Nephron (organoid): ENCODE results near the gene GPHB5.

Source experiments
- H3K27ac Mint-ChIP-seq, 3 experiments: 2 replicates each; pipeline ENCODE4 v1.8.0; 2020; ENCODE audit warnings: mixed read lengths in 3 of 3, mild to moderate bottlenecking in 2 of 3, moderate library complexity in 1 of 3
- H3K27me3 Mint-ChIP-seq: 2 replicates; pipeline ENCODE4 v1.8.0; 2021; ENCODE audit warnings: low read depth, mild to moderate bottlenecking, moderate library complexity, mixed read lengths
- H3K36me3 Mint-ChIP-seq: 2 replicates; pipeline ENCODE4 v1.8.0; 2020; ENCODE audit warnings: low read depth, mixed read lengths
- H3K4me1 Mint-ChIP-seq: 2 replicates; pipeline ENCODE4 v1.8.0; 2020; ENCODE audit warnings: mixed read lengths
- H3K4me3 Mint-ChIP-seq, 3 experiments: 2 replicates each; pipeline ENCODE4 v1.8.0; 2020; ENCODE audit warnings: mild to moderate bottlenecking in 3 of 3, mixed read lengths in 3 of 3, moderate library complexity in 2 of 3
- H3K9me3 Mint-ChIP-seq: 2 replicates; pipeline ENCODE4 v1.8.0; 2020; ENCODE audit warnings: mixed read lengths
- CTCF ChIP-seq, 3 experiments: fragments of 200-600 bp; sonication (generic); IDR thresholded peaks; one replicate each; pipeline ENCODE4 v1.5.0; 2021; ENCODE audit warnings: antibody characterized with exemption in 3 of 3; ENCODE audit not compliant: unreplicated experiment in 3 of 3

GPHB5 gene

GRCh38 chr14:63345826-63346225, 27.1 kb upstream of the GPHB5 start:
- Mint-ChIP-seq H3K27ac (no peak overlapping the region), H3K9me3 (no peaks in the 10 kb centered on the region), H3K36me3 (no peaks in the 10 kb centered on the region), H3K27me3 (no peaks in the 10 kb centered on the region), H3K4me1 (no peaks in the 10 kb centered on the region), H3K4me3 (no peak overlapping the region)
- TF ChIP-seq CTCF (IDR thresholded peaks at IDR 0.05; ENCODE audit: unreplicated experiment in 3 of 3): no peak

GRCh38 chr14:63344336-63344735, 25.6 kb upstream of the GPHB5 start:
- Mint-ChIP-seq H3K4me1 (no peaks in the 10 kb centered on the region), H3K27me3 (no peaks in the 10 kb centered on the region), H3K36me3 (no peaks in the 10 kb centered on the region), H3K9me3 (no peaks in the 10 kb centered on the region), H3K4me3 (no peak overlapping the region), H3K27ac (no peak overlapping the region)
- TF ChIP-seq CTCF (IDR thresholded peaks at IDR 0.05; ENCODE audit: unreplicated experiment in 3 of 3): no peak

GRCh38 chr14:63343878-63344277, 25.1 kb upstream of the GPHB5 start:
- peaks cover 1% of the 10 kb centered on the region for H3K9me3 Mint-ChIP-seq
- H3K4me1 Mint-ChIP-seq: no peaks in the 10 kb centered on the region
- H3K36me3 Mint-ChIP-seq: no peaks in the 10 kb centered on the region
- H3K27me3 Mint-ChIP-seq: no peaks in the 10 kb centered on the region
- no peak overlapping the region for H3K4me3 Mint-ChIP-seq
- TF ChIP-seq CTCF (IDR thresholded peaks at IDR 0.05; ENCODE audit: unreplicated experiment in 3 of 3): no peak
- H3K27ac Mint-ChIP-seq: no peak overlapping the region

GRCh38 chr14:63342371-63342770, 23.6 kb upstream of the GPHB5 start:
- no peak overlapping the region for H3K27ac Mint-ChIP-seq
- H3K27me3 Mint-ChIP-seq: no peaks in the 10 kb centered on the region
- TF ChIP-seq CTCF (IDR thresholded peaks at IDR 0.05; ENCODE audit: unreplicated experiment in 3 of 3): no peak
- H3K36me3 Mint-ChIP-seq: no peaks in the 10 kb centered on the region
- no peak overlapping the region for H3K4me3 Mint-ChIP-seq
- peaks cover 9% of the 10 kb centered on the region for H3K9me3 Mint-ChIP-seq
- no peaks in the 10 kb centered on the region for H3K4me1 Mint-ChIP-seq

- no peak overlapping the region for H3K4me3 Mint-ChIP-seq
- H3K4me1 Mint-ChIP-seq: no peaks in the 10 kb centered on the region
- H3K27me3 Mint-ChIP-seq: no peaks in the 10 kb centered on the region
- no peaks in the 10 kb centered on the region for H3K36me3 Mint-ChIP-seq
- peaks cover 12% of the 10 kb centered on the region for H3K9me3 Mint-ChIP-seq
- no peak overlapping the region for H3K27ac Mint-ChIP-seq
- TF ChIP-seq CTCF (IDR thresholded peaks at IDR 0.05; ENCODE audit: unreplicated experiment in 3 of 3): no peak
Observed at GRCh38 chr14:63328787-63329737, 10.3 kb upstream of the GPHB5 start.

- Mint-ChIP-seq H3K4me1 (no peaks in the 10 kb centered on the region), H3K27ac (no peak overlapping the region), H3K4me3 (no peak overlapping the region), H3K9me3 (peaks cover 9% of the 10 kb centered on the region), H3K36me3 (no peaks in the 10 kb centered on the region), H3K27me3 (no peaks in the 10 kb centered on the region)
- TF ChIP-seq CTCF (IDR thresholded peaks at IDR 0.05; ENCODE audit: unreplicated experiment in 3 of 3): no peak
Observed at GRCh38 chr14:63326840-63327239, 8.1 kb upstream of the GPHB5 start.
